AG10803 (cell line): ENCODE results near the gene ITK.

ENCODE experiments used
- DNase-seq: peaks from one replicate; pipeline ENCODE4 v3.0.0; 2010; ENCODE audit warnings: low read depth
- H3K4me3 ChIP-seq: 2 replicates; pipeline ENCODE4 v1.5.1; 2011; ENCODE audit warnings: mild to moderate bottlenecking, low read length, control low read depth
- CTCF ChIP-seq: conservative IDR thresholded peaks from 2 replicates; pipeline ENCODE4 v1.5.1; 2011; ENCODE audit warnings: mild to moderate bottlenecking, low read length, control low read depth, inconsistent platforms

The ITK gene

GRCh38 chr5:157270771-157271170 lies 90.1 kb downstream of the ITK start:
- H3K4me3 ChIP-seq = no peak overlapping the region
- no peak for TF ChIP-seq CTCF
- no peak for DNase-seq

- no peak for DNase-seq
- no peak for TF ChIP-seq CTCF
- no peak overlapping the region for H3K4me3 ChIP-seq
These were observed 91.2 kb downstream of the ITK start for GRCh38 chr5:157271740-157272271.

GRCh38 chr5:157273131-157273556 lies 92.5 kb downstream of the ITK start:
- no peak for DNase-seq
- no peak overlapping the region for H3K4me3 ChIP-seq
- TF ChIP-seq CTCF = no peak

GRCh38 chr5:157275403-157275802 lies 94.8 kb downstream of the ITK start:
- H3K4me3 ChIP-seq = no peak overlapping the region
- TF ChIP-seq CTCF = no peak
- DNase-seq = no peak

GRCh38 chr5:157278319-157279037 lies 97.8 kb downstream of the ITK start:
- TF ChIP-seq CTCF = no peak
- no peak overlapping the region for H3K4me3 ChIP-seq
- no peak for DNase-seq

GRCh38 chr5:157279605-157280239 lies 99.1 kb downstream of the ITK start:
- H3K4me3 ChIP-seq = no peak overlapping the region
- no peak for TF ChIP-seq CTCF
- no peak for DNase-seq

GRCh38 chr5:157280927-157281326 lies 100.3 kb downstream of the ITK start:
- peak; percentile 86 for DNase-seq
- no peak overlapping the region for H3K4me3 ChIP-seq
- TF ChIP-seq CTCF = no peak
